Esophagus mucosa (tissue), 1 donor: ENCODE measurements around the gene SCD. TPM values are rescaled to one million over a fixed set of nuclear protein-coding genes. Genes with fewer than 3 reads are reported as not detected.
A peak's percentile ranks its signal among the peaks of the same experiment; 100 is the strongest.
"Not testable (repeated sequence)": the region's sequence is repeated elsewhere in the genome, so short reads cannot be mapped to it uniquely, and the experiment has no call there.

ENCODE experiments used
- ATAC-seq: fragments of 200-7000 bp; cut with Tn5 transposase; one replicate; pipeline ENCODE4 v1.9.1; 2020
- total RNA-seq: library from RNA; stranded (reverse); gene quantifications from one replicate; pipeline ENCODE4 v1.2.4, GENCODE V29; 2023
- donor health status: DM: yes; HTN: yes; CAD: no.

The SCD gene
- total RNA-seq, 1 donor from 2014 or later = 297 TPM

DNA sequence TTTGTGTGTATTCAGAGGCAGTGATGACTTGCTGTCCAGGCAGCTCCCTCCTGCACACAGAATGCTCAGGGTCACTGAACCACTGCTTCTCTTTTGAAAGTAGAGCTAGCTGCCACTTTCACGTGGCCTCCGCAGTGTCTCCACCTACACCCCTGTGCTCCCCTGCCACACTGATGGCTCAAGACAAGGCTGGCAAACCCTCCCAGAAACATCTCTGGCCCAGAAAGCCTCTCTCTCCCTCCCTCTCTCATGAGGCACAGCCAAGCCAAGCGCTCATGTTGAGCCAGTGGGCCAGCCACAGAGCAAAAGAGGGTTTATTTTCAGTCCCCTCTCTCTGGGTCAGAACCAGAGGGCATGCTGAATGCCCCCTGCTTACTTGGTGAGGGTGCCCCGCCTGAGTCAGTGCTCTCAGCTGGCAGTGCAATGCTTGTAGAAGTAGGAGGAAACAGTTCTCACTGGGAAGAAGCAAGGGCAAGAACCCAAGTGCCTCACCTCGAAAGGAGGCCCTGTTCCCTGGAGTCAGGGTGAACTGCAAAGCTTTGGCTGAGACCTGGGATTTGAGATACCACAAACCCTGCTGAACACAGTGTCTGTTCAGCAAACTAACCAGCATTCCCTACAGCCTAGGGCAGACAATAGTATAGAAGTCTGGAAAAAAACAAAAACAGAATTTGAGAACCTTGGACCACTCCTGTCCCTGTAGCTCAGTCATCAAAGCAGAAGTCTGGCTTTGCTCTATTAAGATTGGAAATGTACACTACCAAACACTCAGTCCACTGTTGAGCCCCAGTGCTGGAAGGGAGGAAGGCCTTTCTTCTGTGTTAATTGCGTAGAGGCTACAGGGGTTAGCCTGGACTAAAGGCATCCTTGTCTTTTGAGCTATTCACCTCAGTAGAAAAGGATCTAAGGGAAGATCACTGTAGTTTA, 15.8 kb downstream of the SCD start:
- no peak for ATAC-seq

DNA sequence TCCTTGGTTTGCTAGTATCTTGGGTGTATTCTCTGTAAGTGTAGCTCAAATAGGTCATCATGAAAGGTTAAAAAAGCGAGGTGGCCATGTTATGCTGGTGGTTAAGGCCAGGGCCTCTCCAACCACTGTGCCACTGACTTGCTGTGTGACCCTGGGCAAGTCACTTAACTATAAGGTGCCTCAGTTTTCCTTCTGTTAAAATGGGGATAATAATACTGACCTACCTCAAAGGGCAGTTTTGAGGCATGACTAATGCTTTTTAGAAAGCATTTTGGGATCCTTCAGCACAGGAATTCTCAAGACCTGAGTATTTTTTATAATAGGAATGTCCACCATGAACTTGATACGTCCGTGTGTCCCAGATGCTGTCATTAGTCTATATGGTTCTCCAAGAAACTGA, 17.1 kb downstream of the SCD start:
- ATAC-seq = no peak

DNA sequence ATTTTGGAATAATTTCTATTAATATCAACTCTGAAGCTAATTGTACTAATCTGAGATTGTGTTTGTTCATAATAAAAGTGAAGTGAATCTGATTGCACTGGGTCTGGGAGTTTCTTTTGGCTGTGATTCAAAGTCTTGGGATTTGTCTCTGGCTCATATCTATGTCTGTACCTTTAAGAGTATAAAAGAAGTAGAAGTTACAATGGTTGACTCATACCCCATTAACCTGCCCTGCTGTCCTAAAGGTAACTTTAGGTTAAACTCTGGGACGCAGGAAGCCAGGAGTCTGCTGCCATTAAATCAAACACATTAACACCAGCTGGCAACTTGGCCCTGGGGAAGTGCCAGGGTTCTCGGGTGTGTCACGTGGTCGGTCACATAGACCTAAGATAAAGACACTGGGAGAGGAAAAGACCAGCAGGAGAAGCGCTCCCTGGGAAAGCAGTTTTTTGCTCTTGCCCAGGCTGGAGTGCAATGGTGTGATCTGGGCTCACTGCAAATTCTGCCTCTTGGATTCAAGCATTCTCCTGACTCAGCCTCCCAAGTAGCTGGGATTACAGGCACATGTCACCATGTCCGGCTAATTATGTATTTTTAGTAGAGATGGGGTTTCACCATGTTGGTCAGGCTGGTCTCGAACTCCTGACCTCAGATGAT, 17.8 kb downstream of the SCD start:
- peak; percentile 97 for ATAC-seq

DNA sequence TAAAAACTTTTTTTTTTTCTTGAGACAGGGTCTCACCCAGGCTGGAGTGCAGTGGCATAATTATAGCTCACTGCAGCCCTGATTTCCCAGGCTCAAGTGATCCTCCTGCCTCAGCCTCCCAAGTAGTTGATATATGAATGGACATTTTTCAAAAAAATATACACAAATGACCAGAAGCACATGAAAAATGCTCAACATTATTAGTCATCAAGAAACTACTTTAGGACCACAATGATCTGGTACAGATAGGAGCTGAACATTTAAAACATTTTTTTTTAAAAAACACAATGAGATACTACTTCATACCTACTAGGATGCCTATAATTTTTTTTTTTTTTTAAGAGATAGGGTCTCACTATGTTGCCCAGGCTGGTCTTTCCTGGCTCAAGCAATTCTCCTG, 21.7 kb downstream of the SCD start:
- no peak for ATAC-seq

DNA sequence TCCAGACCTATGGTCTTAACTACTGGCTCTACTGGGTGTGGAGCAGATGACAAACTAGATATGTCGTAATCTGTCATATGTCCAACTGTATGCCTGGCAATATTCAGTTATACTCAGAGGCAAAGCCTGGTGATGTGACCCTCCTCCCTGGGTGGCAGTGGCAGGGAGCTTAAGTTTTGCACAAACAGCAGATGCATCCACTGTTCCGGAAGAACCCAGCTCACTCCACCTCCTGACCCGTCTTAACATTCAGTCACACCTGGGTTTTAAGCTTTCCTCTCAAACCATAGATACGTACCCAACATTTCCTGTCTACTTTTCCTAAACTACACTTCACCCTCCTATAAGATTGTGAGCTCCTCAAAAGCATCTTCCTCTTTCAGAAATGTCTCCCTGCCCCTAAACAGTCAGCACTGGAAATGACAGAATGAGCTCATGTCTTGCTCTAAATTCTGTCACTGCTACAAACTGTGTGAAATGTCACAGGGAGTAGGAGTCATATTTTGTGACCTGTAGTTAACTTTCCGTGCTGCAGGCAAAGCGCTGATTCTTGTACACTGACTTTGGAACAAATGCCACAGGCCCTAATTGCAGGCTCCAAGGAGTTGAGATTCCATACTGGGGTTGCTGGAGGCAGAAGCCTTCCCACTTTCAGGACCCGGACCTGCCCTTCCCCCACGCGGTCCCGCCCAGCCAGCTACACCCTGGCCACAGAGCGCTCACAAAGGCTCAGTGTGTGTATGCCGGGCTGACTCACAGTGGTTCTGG, 23.9 kb downstream of the SCD start:
- ATAC-seq = peak; percentile 81

DNA sequence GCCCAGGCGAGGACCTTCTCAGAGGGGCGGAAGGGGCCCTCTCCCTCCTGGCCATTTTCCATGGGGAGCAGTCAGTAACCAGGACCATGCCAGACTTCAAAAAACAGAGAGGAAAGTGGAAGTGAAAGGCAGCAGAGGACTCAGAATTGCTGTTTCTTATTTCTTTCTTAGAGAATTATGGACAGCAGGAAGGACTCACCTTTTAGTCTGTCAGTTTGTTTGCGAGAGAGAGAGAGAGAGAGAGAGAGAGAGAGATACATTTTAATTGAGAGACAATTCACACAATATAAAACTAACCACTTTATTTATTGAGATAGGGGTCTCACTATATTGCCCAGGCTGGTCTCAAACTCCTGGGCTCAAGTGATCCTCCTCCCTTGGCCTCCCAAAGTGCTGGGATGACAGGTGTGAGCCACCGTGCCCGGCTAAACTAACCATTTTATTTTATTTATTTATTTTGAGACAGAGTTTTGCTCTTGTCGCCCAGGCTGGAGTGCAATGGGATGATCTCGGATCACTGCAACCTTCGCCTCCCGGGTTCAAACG, 24.5 kb downstream of the SCD start:
- ATAC-seq = no peak

DNA sequence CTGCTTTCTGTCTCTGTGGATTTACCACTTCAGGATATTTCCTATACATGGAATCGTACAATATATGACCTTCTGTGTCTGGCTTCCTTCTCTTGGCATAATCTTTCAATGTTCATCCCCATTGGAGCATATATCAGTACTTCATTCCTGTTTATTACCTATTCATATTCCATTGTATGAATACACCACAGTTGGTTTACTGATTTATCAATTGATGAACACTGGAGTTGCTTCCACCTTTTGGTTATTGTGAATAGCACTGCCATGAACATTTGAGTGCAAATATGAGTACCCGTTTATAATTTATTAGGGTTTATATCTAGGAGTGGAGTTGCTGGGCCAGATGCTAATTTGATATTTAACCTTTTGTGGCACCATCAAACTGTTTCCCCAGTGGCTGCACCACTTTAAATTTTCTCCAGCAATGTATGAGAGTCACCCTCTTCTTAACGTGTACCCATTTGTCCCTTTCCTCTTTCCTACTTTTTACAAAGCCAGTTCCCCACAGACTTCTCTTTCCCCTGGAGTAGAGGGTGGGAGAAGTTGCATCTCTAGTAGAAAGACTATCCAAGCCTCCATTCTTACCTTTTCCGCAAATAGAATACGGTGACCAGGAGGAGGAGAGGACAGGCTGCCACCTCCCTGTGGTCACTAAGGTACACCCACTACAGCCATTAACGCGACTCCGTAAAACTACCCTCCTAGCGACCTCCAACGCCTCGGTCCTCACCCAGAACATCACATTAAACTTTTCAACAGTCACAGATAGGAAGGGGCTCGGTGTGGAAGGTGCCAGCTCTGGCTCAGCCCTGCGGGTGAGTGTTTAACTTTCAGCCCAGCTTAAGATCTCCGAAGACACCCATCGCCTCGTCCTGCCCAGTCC, 25.6 kb downstream of the SCD start:
- ATAC-seq = no peak

DNA sequence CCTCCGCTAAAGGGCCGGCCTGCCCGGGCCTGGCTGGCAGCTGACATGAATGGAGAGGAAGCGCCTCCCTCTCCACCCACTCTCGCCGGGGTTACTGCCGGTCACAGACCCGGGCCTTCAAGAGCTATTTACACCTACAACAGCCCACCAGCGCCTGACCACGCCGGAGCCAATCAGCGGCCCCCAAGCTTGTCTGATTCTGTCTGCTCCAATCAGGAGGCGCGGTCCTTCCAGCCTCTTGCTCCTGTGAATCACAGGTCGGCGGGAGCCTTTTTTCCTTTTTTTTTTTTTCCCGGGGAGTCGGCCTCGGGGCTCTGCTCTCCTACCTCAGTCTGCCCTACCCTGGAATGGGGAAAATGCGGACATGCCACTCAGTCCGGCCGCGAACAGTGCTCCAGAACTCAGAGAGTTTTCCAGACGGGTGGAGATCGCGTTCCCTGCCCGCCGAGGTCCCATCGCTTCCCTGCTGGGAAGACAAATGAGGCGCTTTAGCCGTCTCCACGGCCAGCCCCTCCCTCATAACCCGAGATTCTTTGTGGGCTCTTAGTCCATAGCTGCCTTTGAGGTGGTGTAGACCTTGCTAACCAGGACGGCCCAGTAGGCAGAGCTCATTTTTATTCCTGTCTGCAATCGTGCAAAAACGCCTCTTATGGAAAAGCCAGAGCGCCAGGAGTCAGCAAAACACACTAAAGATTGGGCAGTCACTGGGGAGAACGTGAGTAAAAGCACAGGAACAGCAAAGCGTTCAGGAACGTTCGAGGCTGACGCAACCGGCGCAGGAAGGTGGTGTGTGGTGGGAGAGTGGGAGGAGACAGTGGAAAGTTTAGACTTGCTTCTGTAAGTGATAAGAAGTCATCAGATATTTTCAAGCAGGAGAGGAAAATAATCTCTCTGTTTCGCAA, 26.5 kb downstream of the SCD start:
- peak; percentile 92 for ATAC-seq

DNA sequence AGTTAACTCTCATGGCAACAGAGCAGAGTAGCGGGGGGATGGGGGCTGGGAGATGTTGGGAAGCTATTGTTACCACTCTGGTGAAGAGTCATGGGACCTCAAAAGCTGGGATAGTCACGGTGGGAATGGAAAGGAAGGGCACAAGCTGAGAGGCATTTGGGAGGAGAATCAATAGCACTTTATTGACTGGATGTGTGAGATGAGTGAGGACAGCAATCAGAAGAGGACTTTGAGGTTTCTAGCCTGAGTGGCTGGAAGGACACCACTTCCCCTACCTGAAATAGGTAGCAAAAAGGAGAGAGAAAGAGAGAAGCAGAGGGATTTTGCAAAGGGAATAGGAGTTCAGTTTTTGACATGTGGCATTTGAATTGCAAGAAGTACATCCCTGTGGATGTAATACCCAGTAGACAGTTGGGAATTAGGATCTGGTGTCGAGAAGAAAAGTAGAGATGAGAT, 27.2 kb downstream of the SCD start:
- ATAC-seq = no peak

DNA sequence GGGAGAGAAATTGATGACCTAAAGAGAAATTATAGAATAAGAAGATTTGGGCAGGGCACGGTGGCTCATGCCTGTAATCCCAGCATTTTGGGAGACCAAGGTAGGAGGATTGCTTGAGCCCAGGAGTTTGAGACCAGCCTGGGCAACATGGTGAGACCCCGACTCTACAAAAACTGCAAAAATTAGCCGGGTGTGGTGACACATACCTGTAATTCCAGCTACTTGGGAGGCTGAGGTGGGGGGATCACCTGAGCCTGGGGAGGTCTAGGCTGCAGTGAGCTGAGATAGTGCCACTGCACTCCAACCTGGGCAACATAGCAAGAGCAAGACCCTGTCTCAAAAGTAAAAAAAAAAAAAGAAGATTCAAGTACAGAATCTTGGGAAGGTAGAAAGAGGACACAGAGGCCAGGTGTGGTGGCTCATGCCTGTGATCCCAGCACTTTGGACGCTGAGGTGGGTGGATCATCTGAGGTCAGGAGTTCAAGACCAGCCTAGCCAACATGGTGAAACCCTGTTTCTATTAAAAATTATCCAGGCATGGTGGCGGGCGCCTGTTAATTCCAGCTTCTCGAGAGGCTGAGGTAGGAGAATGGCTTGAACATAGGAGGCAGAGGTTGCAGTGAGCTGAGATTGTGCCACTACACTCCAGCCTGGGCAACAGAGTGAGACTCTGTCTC, 27.8 kb downstream of the SCD start:
- not testable (repeated sequence) for ATAC-seq

DNA sequence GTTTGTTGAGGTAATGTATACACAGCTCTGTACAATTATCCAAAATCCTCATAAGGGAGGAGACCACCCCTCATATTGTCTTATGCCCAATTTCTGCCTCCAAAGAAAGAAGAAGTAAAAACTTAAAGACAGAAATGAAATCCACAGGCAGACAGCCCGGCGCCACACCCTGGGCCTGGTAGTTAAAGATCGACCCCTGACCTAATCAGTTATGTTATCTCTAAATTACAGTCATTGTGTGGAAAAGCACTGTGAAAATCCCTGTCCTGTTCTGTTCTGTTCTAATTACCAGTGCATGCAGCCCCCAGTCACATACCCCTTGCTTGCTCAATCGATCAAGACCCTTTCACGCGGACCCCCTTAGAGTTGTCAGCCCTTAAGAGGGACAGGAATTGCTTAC, 29.6 kb downstream of the SCD start:
- not testable (repeated sequence) for ATAC-seq

DNA sequence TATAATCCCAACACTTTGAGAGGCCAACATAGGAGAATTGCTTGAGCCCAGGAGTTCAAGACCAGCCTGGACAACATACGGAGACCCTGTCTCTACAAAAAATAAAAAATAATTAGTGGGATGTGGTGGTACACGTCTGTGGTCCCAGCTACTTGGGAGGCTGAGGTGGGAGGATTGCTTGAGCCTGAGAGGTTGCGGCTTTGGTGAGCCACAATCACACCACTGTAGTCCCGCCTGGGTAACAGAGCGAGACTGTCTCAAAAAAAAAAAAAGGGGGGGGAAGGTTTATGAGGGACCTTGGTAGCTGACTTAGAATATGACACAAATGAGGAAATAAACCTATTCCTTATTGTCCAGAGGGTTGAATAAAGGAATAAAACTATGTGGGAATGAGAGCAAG, 30.8 kb downstream of the SCD start:
- no peak for ATAC-seq

DNA sequence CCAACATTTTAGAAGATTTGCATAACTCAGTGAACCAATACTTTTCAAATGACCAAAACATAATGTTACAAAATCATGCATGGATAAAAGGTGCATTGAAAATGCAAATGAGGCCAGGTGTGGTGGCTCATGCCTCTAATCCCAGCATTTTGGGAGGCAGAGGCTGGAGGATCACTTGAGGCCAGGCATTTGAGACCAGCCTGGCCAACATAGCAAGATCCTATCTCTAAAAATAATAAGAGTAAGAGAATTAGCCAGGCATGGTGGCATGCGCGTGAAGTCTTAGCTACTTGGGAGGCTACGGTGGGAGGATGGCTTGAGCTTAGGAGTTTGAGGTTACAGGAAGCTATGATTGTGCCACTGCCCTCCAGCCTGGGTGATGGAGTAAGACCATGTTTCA, 33.4 kb downstream of the SCD start:
- ATAC-seq = no peak

DNA sequence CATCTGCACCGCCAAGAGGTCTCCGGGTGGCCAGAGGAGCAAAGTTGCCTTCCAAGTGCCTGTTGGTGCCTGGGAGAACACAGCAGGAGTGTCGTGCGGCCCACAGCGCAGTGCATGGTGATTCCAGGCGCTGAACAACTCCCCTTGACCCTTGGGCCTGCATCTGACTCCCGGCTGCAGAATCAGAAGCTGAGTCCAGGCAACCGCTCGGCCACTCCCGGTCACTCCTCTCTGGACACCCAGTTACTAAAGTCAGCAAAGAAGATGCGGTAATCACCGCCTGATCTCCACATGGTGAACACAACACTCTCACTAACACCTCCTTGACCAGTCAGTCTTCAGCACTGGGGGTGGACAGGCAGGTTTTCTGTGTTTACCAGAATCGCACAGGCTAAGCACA, 35.5 kb downstream of the SCD start:
- ATAC-seq = no peak

DNA sequence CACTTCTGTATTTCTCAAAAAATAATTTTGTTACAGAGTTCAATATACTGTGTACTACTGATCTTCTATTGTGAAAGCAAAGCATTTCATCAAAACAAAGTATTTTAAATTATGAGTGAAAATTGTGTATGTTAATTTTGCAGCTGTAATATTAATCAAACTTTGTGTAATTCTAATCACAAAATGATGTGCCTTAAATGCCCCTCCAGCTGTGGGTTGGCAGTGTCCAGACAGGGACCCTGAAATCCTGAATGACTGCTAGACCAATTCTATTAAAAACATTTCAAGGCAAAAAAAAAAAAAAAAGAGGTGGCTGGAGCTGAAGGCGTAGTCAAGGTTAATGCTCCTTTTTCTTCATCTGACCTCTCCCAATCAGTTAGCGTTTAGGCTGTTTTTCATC, 36.2 kb downstream of the SCD start:
- ATAC-seq = no peak

DNA sequence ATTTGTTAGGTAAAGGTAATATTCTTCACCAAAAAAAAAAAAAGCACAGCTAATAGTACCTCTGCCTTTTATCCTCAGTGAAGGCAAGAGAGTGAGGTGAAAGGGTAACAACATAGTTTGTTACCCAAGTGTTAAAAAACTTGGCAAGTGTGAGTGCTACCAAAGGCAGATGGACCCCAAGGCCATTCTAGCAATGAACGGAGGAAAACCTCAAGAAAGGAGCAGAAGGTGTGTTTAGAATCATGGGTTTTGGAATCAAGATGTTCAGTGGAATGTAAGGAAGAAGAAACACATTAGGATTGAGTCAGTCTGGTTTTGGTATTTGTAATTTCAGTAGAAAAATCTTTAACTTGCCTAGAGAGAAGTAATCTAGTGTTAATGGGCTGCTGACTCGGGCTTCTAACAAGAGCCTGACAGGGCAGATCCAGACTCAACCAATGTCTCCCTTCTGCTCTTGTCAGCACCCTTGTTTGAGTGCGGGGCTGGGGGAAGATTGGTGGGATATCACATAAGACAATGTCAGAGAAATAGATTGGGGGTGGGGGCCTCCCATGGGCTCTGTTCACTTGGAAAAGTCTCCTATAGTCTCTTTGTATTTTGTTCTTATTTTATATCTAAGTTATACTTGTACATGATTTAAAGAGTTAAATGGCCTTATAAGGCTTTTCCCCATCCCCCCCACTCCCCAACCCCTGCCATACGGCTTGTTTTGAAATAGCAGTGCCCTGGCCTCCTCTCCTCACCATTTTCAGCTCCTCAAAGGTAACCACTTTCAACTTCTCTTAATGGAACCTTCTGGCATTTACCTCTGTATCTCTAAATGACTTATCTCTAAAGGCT, 44.4 kb downstream of the SCD start:
- ATAC-seq = no peak

DNA sequence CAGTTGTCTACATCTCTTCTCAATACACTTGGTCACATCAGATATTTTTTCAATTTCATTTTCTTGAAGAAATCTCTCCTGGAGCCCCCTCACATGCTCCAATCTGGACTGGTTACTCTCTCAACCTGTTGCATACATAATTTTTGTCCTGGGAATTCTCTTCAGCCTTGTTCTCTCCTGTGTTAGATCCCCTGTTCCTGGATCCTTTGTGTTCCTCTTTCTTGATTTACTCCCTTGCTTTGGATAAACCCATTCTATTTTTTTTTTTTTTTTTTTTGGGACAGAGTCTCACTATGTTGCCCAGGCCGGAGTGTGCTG, 45.6 kb downstream of the SCD start:
- ATAC-seq = no peak

DNA sequence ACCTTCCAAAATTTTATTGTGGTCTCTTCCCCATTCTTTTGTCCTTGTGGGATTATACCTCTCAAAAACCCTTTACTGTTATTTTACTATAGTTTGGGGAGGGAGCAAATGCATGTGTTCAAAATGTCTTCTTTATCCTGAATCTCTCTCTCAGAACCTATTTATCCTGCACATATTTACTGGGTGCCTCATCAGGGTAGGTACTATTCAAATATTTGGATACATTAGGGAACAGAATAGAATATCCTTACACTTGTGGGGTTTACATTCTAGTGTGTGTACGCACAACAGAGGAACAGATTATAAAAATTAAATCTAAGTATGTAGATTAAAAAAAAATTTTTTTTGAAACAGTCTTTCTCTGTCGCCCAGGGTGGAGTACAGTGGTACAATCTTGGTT, 48.6 kb downstream of the SCD start:
- no peak for ATAC-seq

DNA sequence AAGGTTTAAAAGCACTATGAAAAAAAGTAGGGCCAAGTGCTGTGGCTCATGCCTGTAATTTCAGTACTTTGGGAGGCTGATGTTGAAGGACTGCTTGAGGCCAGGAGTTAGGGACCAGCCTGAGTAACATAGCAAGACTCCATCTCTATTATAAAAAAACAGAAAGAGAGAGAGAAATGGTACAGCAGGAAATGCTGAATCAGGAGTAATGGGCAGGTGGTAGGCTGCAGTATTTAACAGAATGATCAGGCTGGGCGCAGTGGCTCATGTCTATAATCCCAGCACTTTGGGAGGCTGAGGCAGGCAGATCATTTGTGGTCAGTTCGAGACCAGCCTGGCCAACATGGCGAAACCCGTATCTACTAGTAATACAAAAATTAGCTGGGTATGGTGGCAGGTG, 49.6 kb downstream of the SCD start:
- ATAC-seq = no peak
